ENCODE results near the gene CFAP221.
"Not testable (repeated sequence)": the region's sequence is repeated elsewhere in the genome, so short reads cannot be mapped to it uniquely, and the experiment has no call there.

The CFAP221 gene

DNA sequence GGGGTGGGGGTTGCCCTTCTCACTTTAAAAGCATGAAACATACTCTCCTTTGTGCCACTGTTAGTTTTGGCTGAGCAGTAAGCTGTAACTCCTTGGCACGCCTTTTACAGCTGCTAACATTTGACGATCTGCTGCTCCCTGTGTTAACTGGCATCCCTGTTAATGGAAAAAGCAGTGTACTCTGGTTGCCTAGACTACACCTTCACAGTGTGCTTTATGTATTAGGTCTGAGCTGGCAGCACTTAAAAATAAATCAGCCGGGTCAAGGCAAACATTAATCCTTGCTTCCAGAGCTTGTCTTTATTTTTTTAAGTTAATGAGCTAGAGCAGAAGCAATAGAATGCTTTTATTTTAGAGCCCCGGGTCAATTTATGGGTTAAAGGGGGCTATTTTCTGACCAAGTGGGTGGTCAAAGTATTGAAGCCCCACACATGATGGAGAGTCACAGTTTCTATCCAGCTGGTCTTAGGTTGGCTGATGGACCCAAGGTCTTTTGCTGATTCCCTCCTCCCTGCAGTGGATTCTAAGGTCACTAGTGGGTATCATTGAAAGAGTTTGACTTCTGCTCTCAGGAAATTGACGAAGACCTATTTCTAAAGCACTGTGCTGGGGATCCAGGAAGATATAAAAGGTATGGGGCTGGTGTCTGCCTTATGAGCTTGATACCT, 54.5 kb downstream of the CFAP221 start:
- DNase-seq = no peak
- WGBS (ENCODE audit: insufficient coverage) = 97% methylated on average over 5 of the region's 5 CpGs
- Histone ChIP-seq H3K4me3 (ENCODE audit: control insufficient read depth in 1 of 7, extremely low read depth in 1 of 7, insufficient read depth in 4 of 7, low read depth in 2 of 7, low read length in 6 of 7) (no peak overlapping the region), H3K27ac (ENCODE audit: insufficient read depth in 1 of 2, low read depth in 1 of 2, low read length in 2 of 2, poor library complexity in 1 of 2, severe bottlenecking in 2 of 2) (no peak overlapping the region), H3K9me3 (ENCODE audit: control extremely low read depth in 1 of 5, control insufficient read depth in 4 of 5, insufficient read depth in 2 of 5, low read depth in 1 of 5, low read length in 4 of 5) (no peaks in the 10 kb centered on the region), H3K4me1 (ENCODE audit: control extremely low read depth in 1 of 4, control insufficient read depth in 4 of 4, insufficient read depth in 4 of 4, low read length in 3 of 4) (no peaks in the 10 kb centered on the region), H3K36me3 (ENCODE audit: control insufficient read depth in 4 of 4, insufficient read depth in 4 of 4, low read length in 3 of 4) (no peaks in the 10 kb centered on the region), H3K27me3 (replicated peaks in 2 of 5; ENCODE audit: control insufficient read depth in 4 of 5, insufficient read depth in 5 of 5, low read length in 4 of 5) (peaks cover 0 to 3% (median 0%) of the 10 kb centered on the region in 5 experiments)
- ChIA-PET POLR2A (no interaction called here), CTCF (interaction anchor here (0.7 kb wide), 1 partner anchor 12 kb away, joined by 3 read pairs; no protein-coding TSS in a partner anchor)

DNA sequence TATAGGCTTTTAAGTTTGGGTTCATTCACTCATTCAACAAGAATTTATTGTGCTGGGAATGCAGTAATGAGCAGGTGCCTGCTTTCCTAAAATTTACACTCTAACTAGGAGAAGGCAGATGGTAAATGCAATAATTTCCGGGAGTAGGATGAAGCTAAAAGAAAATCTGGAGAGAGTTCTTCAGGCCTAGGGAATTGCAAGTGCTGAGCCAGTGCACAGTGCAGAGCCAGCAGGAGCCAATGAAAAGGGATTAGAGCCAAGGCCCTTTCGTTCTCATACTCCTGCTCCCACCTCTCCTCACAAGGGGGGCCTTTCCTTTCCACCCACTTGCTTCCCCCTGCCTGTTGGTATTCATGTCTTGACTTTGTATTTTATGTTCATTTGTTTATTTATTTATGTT, 55.1 kb downstream of the CFAP221 start:
- CTCF ChIA-PET = no interaction called here
- H3K27me3 ChIP-seq (replicated peaks in 2 of 5; ENCODE audit: control insufficient read depth in 4 of 5, insufficient read depth in 5 of 5, low read length in 4 of 5) = peaks cover 0 to 3% (median 0%) of the 10 kb centered on the region in 5 experiments
- no peaks in the 10 kb centered on the region for H3K4me1 ChIP-seq (ENCODE audit: control extremely low read depth in 1 of 4, control insufficient read depth in 4 of 4, insufficient read depth in 4 of 4, low read length in 3 of 4)
- WGBS (ENCODE audit: insufficient coverage) = no CpG with 5 or more reads among the region's 2 CpGs
- no peaks in the 10 kb centered on the region for H3K36me3 ChIP-seq (ENCODE audit: control insufficient read depth in 4 of 4, insufficient read depth in 4 of 4, low read length in 3 of 4)
- DNase-seq = no peak
- no peak overlapping the region for H3K27ac ChIP-seq (ENCODE audit: insufficient read depth in 1 of 2, low read depth in 1 of 2, low read length in 2 of 2, poor library complexity in 1 of 2, severe bottlenecking in 2 of 2)
- H3K4me3 ChIP-seq (ENCODE audit: control insufficient read depth in 1 of 7, extremely low read depth in 1 of 7, insufficient read depth in 4 of 7, low read depth in 2 of 7, low read length in 6 of 7) = no peak overlapping the region
- POLR2A ChIA-PET = no interaction called here
- H3K9me3 ChIP-seq (ENCODE audit: control extremely low read depth in 1 of 5, control insufficient read depth in 4 of 5, insufficient read depth in 2 of 5, low read depth in 1 of 5, low read length in 4 of 5) = no peaks in the 10 kb centered on the region

DNA sequence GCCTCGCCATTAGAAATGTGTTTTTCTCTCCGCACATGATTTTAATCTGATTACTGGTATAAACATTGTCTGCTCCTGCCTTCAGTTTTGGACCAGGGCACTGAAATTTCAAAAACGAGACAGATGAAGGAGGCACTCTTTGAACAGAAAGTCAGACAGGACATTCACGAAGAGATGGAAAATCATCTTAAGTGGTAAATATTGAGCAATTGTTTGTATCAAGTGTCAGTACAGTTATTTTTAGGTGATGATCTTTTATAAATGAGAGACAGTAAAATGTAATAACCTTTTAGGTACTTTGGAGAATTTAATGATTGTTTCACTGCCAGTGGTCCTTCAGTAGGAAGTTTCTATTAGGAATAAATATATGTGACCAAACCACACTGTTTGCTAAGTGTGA, 60.8 kb downstream of the CFAP221 start:
- Histone ChIP-seq H3K4me1 (ENCODE audit: control extremely low read depth in 1 of 4, control insufficient read depth in 4 of 4, insufficient read depth in 4 of 4, low read length in 3 of 4) (no peaks in the 10 kb centered on the region), H3K9me3 (ENCODE audit: control extremely low read depth in 1 of 5, control insufficient read depth in 4 of 5, insufficient read depth in 2 of 5, low read depth in 1 of 5, low read length in 4 of 5) (no peaks in the 10 kb centered on the region), H3K4me3 (ENCODE audit: control insufficient read depth in 1 of 7, extremely low read depth in 1 of 7, insufficient read depth in 4 of 7, low read depth in 2 of 7, low read length in 6 of 7) (no peak overlapping the region), H3K27ac (ENCODE audit: insufficient read depth in 1 of 2, low read depth in 1 of 2, low read length in 2 of 2, poor library complexity in 1 of 2, severe bottlenecking in 2 of 2) (no peak overlapping the region), H3K27me3 (replicated peaks in 2 of 5; ENCODE audit: control insufficient read depth in 4 of 5, insufficient read depth in 5 of 5, low read length in 4 of 5) (peaks cover 0 to 7% (median 4%) of the 10 kb centered on the region in 5 experiments), H3K36me3 (ENCODE audit: control insufficient read depth in 4 of 4, insufficient read depth in 4 of 4, low read length in 3 of 4) (no peaks in the 10 kb centered on the region)
- WGBS (ENCODE audit: insufficient coverage) = 98% methylated on average over 4 of the region's 4 CpGs
- ChIA-PET CTCF (no interaction called here), POLR2A (no interaction called here)
- no peak for DNase-seq

DNA sequence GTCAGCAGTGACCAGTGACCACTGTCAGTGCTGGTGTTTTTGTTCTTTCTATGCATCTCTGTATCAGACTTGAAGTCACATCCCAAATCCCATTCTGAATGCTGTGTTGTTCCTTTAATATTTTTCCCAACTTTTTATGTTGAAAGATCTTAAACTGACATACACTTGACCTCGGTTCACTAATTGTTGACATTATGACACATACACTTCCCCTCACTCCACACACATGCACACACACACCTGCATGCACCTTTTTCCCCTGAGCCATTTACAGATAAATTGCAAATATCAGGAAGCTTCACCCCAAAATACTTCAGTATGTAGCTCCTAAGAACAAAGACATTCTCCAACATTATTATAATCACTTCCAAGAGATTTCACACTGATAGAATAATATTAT, 62.4 kb downstream of the CFAP221 start:
- POLR2A ChIA-PET = no interaction called here
- Histone ChIP-seq H3K9me3 (ENCODE audit: control extremely low read depth in 1 of 5, control insufficient read depth in 4 of 5, insufficient read depth in 2 of 5, low read depth in 1 of 5, low read length in 4 of 5) (no peaks in the 10 kb centered on the region), H3K36me3 (ENCODE audit: control insufficient read depth in 4 of 4, insufficient read depth in 4 of 4, low read length in 3 of 4) (no peaks in the 10 kb centered on the region), H3K27me3 (replicated peaks in 2 of 5; ENCODE audit: control insufficient read depth in 4 of 5, insufficient read depth in 5 of 5, low read length in 4 of 5) (peaks cover 0 to 12% (median 5%) of the 10 kb centered on the region in 5 experiments), H3K27ac (ENCODE audit: insufficient read depth in 1 of 2, low read depth in 1 of 2, low read length in 2 of 2, poor library complexity in 1 of 2, severe bottlenecking in 2 of 2) (no peak overlapping the region), H3K4me1 (ENCODE audit: control extremely low read depth in 1 of 4, control insufficient read depth in 4 of 4, insufficient read depth in 4 of 4, low read length in 3 of 4) (no peaks in the 10 kb centered on the region), H3K4me3 (ENCODE audit: control insufficient read depth in 1 of 7, extremely low read depth in 1 of 7, insufficient read depth in 4 of 7, low read depth in 2 of 7, low read length in 6 of 7) (no peak overlapping the region)
- CTCF ChIA-PET = no interaction called here
- DNase-seq = no peak
- 88% methylated on average over 1 of the region's 1 CpG for WGBS (ENCODE audit: insufficient coverage)

GRCh38 chr2:119608553-119608952, 64.3 kb downstream of the CFAP221 start:
- WGBS (ENCODE audit: insufficient coverage) = 75% methylated on average over 1 of the region's 3 CpGs
- Histone ChIP-seq H3K9me3 (ENCODE audit: control extremely low read depth in 1 of 5, control insufficient read depth in 4 of 5, insufficient read depth in 2 of 5, low read depth in 1 of 5, low read length in 4 of 5) (peaks cover 0 to 8% (median 0%) of the 10 kb centered on the region in 5 experiments), H3K36me3 (ENCODE audit: control insufficient read depth in 4 of 4, insufficient read depth in 4 of 4, low read length in 3 of 4) (no peaks in the 10 kb centered on the region), H3K27ac (ENCODE audit: insufficient read depth in 1 of 2, low read depth in 1 of 2, low read length in 2 of 2, poor library complexity in 1 of 2, severe bottlenecking in 2 of 2) (no peak overlapping the region), H3K27me3 (replicated peaks in 2 of 5; ENCODE audit: control insufficient read depth in 4 of 5, insufficient read depth in 5 of 5, low read length in 4 of 5) (peaks cover 0 to 12% (median 4%) of the 10 kb centered on the region in 5 experiments), H3K4me3 (ENCODE audit: control insufficient read depth in 1 of 7, extremely low read depth in 1 of 7, insufficient read depth in 4 of 7, low read depth in 2 of 7, low read length in 6 of 7) (no peak overlapping the region), H3K4me1 (ENCODE audit: control extremely low read depth in 1 of 4, control insufficient read depth in 4 of 4, insufficient read depth in 4 of 4, low read length in 3 of 4) (no peaks in the 10 kb centered on the region)
- DNase-seq = no peak
- ChIA-PET CTCF (no interaction called here), POLR2A (no interaction called here)

DNA sequence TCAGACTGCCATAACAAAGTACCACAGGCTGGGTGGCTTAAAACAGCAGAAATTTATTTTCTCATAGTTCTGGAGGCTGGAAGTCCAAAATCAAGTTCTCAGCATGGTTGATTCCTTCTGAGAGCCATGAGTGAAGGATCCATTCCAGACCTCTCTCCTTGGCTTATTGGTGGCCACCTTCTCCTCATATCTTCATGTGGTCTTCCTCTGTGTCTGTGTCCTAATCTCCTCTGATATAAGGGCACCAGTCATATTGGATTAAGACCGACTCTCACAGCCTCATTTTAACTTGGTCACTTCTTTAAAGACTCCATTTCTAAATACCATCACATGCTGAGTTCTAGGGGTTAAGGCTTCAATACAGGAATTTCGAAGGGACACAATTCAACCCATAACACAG, 65.1 kb downstream of the CFAP221 start:
- Histone ChIP-seq H3K27me3 (replicated peaks in 2 of 5; ENCODE audit: control insufficient read depth in 4 of 5, insufficient read depth in 5 of 5, low read length in 4 of 5) (peaks cover 0 to 12% (median 4%) of the 10 kb centered on the region in 5 experiments), H3K4me3 (ENCODE audit: control insufficient read depth in 1 of 7, extremely low read depth in 1 of 7, insufficient read depth in 4 of 7, low read depth in 2 of 7, low read length in 6 of 7) (no peak overlapping the region), H3K27ac (ENCODE audit: insufficient read depth in 1 of 2, low read depth in 1 of 2, low read length in 2 of 2, poor library complexity in 1 of 2, severe bottlenecking in 2 of 2) (no peak overlapping the region), H3K4me1 (ENCODE audit: control extremely low read depth in 1 of 4, control insufficient read depth in 4 of 4, insufficient read depth in 4 of 4, low read length in 3 of 4) (no peaks in the 10 kb centered on the region), H3K36me3 (ENCODE audit: control insufficient read depth in 4 of 4, insufficient read depth in 4 of 4, low read length in 3 of 4) (no peaks in the 10 kb centered on the region), H3K9me3 (ENCODE audit: control extremely low read depth in 1 of 5, control insufficient read depth in 4 of 5, insufficient read depth in 2 of 5, low read depth in 1 of 5, low read length in 4 of 5) (peaks cover 0 to 11% (median 6%) of the 10 kb centered on the region in 5 experiments)
- no peak for DNase-seq
- 100% methylated on average over 1 of the region's 2 CpGs for WGBS (ENCODE audit: insufficient coverage)
- ChIA-PET CTCF (no interaction called here), POLR2A (no interaction called here)

DNA sequence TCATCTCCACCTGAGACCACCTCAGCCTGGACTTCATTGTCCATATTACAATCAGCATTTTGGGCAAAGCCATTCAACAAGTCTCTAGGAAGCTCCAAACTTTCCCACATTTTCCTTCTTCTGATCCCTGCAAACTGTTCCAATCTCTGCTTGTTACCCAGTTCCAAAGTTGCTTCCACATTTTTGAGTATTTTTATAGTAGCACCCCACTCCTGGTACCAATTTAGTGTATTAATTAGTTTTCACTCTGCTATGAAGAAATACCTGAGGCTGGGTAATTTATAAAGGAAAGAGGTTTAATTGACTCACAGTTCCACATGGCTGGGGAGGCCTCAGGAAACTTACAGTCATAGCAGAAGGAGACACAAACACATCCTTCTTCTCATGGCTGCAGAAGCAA, 69.9 kb downstream of the CFAP221 start:
- H3K27me3 ChIP-seq (replicated peaks in 2 of 5; ENCODE audit: control insufficient read depth in 4 of 5, insufficient read depth in 5 of 5, low read length in 4 of 5); H3K36me3 ChIP-seq (ENCODE audit: control insufficient read depth in 4 of 4, insufficient read depth in 4 of 4, low read length in 3 of 4): not testable (repeated sequence)
- CTCF ChIA-PET = interaction anchor here (1.2 kb wide), 1 partner anchor 10 kb away, joined by 3 read pairs; no protein-coding TSS in a partner anchor

More for the DNA sequence above, 69.9 kb downstream of the CFAP221 start:
- POLR2A ChIA-PET; H3K4me1 ChIP-seq (ENCODE audit: control extremely low read depth in 1 of 4, control insufficient read depth in 4 of 4, insufficient read depth in 4 of 4, low read length in 3 of 4); H3K27ac ChIP-seq (ENCODE audit: insufficient read depth in 1 of 2, low read depth in 1 of 2, low read length in 2 of 2, poor library complexity in 1 of 2, severe bottlenecking in 2 of 2); H3K4me3 ChIP-seq (ENCODE audit: control insufficient read depth in 1 of 7, extremely low read depth in 1 of 7, insufficient read depth in 4 of 7, low read depth in 2 of 7, low read length in 6 of 7); DNase-seq: not testable (repeated sequence)
- H3K9me3 ChIP-seq (ENCODE audit: control extremely low read depth in 1 of 5, control insufficient read depth in 4 of 5, insufficient read depth in 2 of 5, low read depth in 1 of 5, low read length in 4 of 5) = peaks cover 0 to 19% (median 16%) of the 10 kb centered on the region in 5 experiments
